HepG2 (cell line): ENCODE data around the gene NRP1. TPM values are rescaled to one million over a fixed set of nuclear protein-coding genes. Genes with fewer than 3 reads are reported as not detected.
A peak's percentile ranks its signal among the peaks of the same experiment; 100 is the strongest.

Experiments used
- CEBPB ChIP-seq: IDR thresholded peaks from 2 replicates; pipeline ENCODE4 v1.6.1; 2011; ENCODE audit warnings: low read depth, low read length, improper control_type of control experiment, borderline replicate concordance
- MAX ChIP-seq: IDR thresholded peaks from 2 replicates; pipeline ENCODE4 v1.6.1; 2012; ENCODE audit warnings: inconsistent platforms
- MED8 ChIP-seq: sonication (generic); formaldehyde crosslinking; IDR thresholded peaks from 2 replicates; pipeline ENCODE4 v1.8.1; 2023; ENCODE audit warnings: mild to moderate bottlenecking, missing genetic modification reagents; ENCODE audit not compliant: insufficient replicate concordance
- MTF1 ChIP-seq: sonication (generic); formaldehyde crosslinking; IDR thresholded peaks from 2 replicates; pipeline ENCODE4 v1.5.0; 2020; ENCODE audit warnings: missing genetic modification reagents
- NAIF1 ChIP-seq: sonication (generic); formaldehyde crosslinking; IDR thresholded peaks from 2 replicates; pipeline ENCODE4 v1.5.0; 2020; ENCODE audit warnings: mild to moderate bottlenecking, missing genetic modification reagents, borderline replicate concordance
- PBX2 ChIP-seq: IDR thresholded peaks from 2 replicates; pipeline ENCODE4 v1.6.1; 2016; ENCODE audit warnings: control low read depth
- PREB ChIP-seq: sonication (generic); formaldehyde crosslinking; IDR thresholded peaks from 2 replicates; pipeline ENCODE4 v1.4.0; 2020; ENCODE audit warnings: missing genetic modification reagents
- TCF12 ChIP-seq, 2 experiments: fragments of 450-650 bp in 1 of 2; sonication (generic) in 1 of 2; formaldehyde crosslinking in 1 of 2; IDR thresholded peaks; 2 replicates each; pipeline versions ENCODE4 v1.6.1 to v1.8.0; 2017 to 2022; ENCODE audit warnings: antibody characterized with exemption in 1 of 2, mild to moderate bottlenecking in 1 of 2, missing genetic modification reagents in 1 of 2, moderate library complexity in 1 of 2
- ZBTB26 ChIP-seq: IDR thresholded peaks from 2 replicates; pipeline ENCODE4 v1.6.1; 2016; ENCODE audit warnings: missing compliant biosample characterization, missing genetic modification reagents, borderline replicate concordance
- ZFAT ChIP-seq: sonication (generic); formaldehyde crosslinking; conservative IDR thresholded peaks from 2 replicates; pipeline ENCODE4 v1.8.1; 2023; ENCODE audit warnings: missing genetic modification reagents, inconsistent platforms
- ZKSCAN5 ChIP-seq: sonication (generic); formaldehyde crosslinking; IDR thresholded peaks from 2 replicates; pipeline ENCODE4 v1.5.1; 2020; ENCODE audit warnings: mild to moderate bottlenecking, missing genetic modification reagents
- ZNF121 ChIP-seq: sonication (generic); formaldehyde crosslinking; IDR thresholded peaks from 2 replicates; pipeline ENCODE4 v1.5.0; 2020; ENCODE audit warnings: mild to moderate bottlenecking, missing genetic modification reagents
- ZNF326 ChIP-seq: sonication (generic); formaldehyde crosslinking; IDR thresholded peaks from 2 replicates; pipeline ENCODE4 v1.4.0; 2020; ENCODE audit warnings: missing genetic modification reagents, borderline replicate concordance
- ZNF562 ChIP-seq: sonication (generic); formaldehyde crosslinking; IDR thresholded peaks from 2 replicates; pipeline ENCODE4 v1.8.0; 2022; ENCODE audit warnings: missing genetic modification reagents, borderline replicate concordance
- ZNF615 ChIP-seq: sonication (generic); formaldehyde crosslinking; IDR thresholded peaks from 2 replicates; pipeline ENCODE4 v1.5.0; 2020; ENCODE audit warnings: mild to moderate bottlenecking, missing genetic modification reagents, borderline replicate concordance
- ZNF737 ChIP-seq: sonication (generic); formaldehyde crosslinking; IDR thresholded peaks from 2 replicates; pipeline ENCODE4 v1.5.0; 2020; ENCODE audit warnings: missing genetic modification reagents, mild to moderate bottlenecking, borderline replicate concordance
- ZNF83 ChIP-seq: sonication (generic); formaldehyde crosslinking; IDR thresholded peaks from 2 replicates; pipeline ENCODE4 v1.4.0; 2020; ENCODE audit warnings: missing genetic modification reagents, mild to moderate bottlenecking, borderline replicate concordance
- ZNF891 ChIP-seq: sonication (generic); formaldehyde crosslinking; IDR thresholded peaks from 2 replicates; pipeline ENCODE4 v1.5.0; 2020; ENCODE audit warnings: mild to moderate bottlenecking, missing genetic modification reagents
- polyA plus RNA-seq, 8 experiments: library from polyadenylated mRNA; depleted of rRNA in 3 of 8; stranded (reverse) in 7 of 8; unstranded in 1 of 8; fragments of >200 nt; fragmentation: Illumina TruSeq in 4 of 8; extraction: Trizol in 4 of 8; gene quantifications; 2 replicates each; pipeline versions ENCODE4 v1.2.1 to v1.2.3, GENCODE V29; 2011 to 2016; ENCODE audit warnings: low read depth in 4 of 8, missing spikeins in 1 of 8, mixed read lengths in 1 of 8; ENCODE audit not compliant: insufficient read depth in 1 of 8
- total RNA-seq, 5 experiments: library from RNA; depleted of rRNA; stranded (reverse); fragments of >200 nt; fragmentation: Illumina TruSeq; extraction: Trizol; gene quantifications; 2 replicates each; pipeline ENCODE4 v1.2.3, GENCODE V29; 2016; ENCODE audit warnings: low read depth in 1 of 5
- TF ChIP-seq, protein P1 (sequence below): sonication (generic); formaldehyde crosslinking; IDR thresholded peaks from 2 replicates; pipeline ENCODE4 v1.5.0; 2020; ENCODE audit warnings: mild to moderate bottlenecking, missing genetic modification reagents
- TF ChIP-seq, protein P2 (sequence below): sonication (generic); formaldehyde crosslinking; IDR thresholded peaks from 2 replicates; pipeline ENCODE4 v1.4.0; 2020; ENCODE audit warnings: mild to moderate bottlenecking, missing genetic modification reagents

NRP1 gene
- total and polyA plus RNA-seq, 2 of the 13 experiments (the other 11 are each of a cell fraction or from before 2014, with no cell fraction given), result 5.3 to 5.8 TPM

- TF ChIP-seq PBX2 (CRISPR knock-in tag), result no peak
- TF ChIP-seq NAIF1 (CRISPR knock-in tag), result 0 out of 2 replicates have a peak, but pooled peaks have one; percentile 78
- TF ChIP-seq ZKSCAN5, result no peak
- no peak for TF ChIP-seq ZNF83 (CRISPR knock-in tag)
- peak; percentile 51; the same call in 1 of the 2 replicates for TF ChIP-seq MAX
- TF ChIP-seq TCF12 (IDR thresholded peaks at IDR 0.05), result no peak
- 0 out of 2 replicates have a peak, but pooled peaks have one; percentile 52 for TF ChIP-seq TCF12 (CRISPR knock-in tag; IDR thresholded peaks at IDR 0.05)
- no peak for TF ChIP-seq MTF1
- no peak for TF ChIP-seq PREB
- TF ChIP-seq, protein P1, sequence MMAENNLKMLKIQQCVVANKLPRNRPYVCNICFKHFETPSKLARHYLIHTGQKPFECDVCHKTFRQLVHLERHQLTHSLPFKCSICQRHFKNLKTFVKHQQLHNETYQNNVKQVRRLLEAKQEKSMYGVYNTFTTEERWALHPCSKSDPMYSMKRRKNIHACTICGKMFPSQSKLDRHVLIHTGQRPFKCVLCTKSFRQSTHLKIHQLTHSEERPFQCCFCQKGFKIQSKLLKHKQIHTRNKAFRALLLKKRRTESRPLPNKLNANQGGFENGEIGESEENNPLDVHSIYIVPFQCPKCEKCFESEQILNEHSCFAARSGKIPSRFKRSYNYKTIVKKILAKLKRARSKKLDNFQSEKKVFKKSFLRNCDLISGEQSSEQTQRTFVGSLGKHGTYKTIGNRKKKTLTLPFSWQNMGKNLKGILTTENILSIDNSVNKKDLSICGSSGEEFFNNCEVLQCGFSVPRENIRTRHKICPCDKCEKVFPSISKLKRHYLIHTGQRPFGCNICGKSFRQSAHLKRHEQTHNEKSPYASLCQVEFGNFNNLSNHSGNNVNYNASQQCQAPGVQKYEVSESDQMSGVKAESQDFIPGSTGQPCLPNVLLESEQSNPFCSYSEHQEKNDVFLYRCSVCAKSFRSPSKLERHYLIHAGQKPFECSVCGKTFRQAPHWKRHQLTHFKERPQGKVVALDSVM, result peak; percentile 66; the same call in 1 of the 2 replicates
- TF ChIP-seq, protein P2, sequence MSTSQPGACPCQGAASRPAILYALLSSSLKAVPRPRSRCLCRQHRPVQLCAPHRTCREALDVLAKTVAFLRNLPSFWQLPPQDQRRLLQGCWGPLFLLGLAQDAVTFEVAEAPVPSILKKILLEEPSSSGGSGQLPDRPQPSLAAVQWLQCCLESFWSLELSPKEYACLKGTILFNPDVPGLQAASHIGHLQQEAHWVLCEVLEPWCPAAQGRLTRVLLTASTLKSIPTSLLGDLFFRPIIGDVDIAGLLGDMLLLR (CRISPR knock-in tag), result no peak
- TF ChIP-seq ZNF121, result peak; percentile 61
- peak; percentile 99 for TF ChIP-seq CEBPB
- TF ChIP-seq ZNF615, result peak; percentile 87; the same call in 1 of the 2 replicates
- no peak for TF ChIP-seq ZNF562
- no peak for TF ChIP-seq ZBTB26
- TF ChIP-seq ZNF891 (CRISPR knock-in tag), result no peak
- no peak for TF ChIP-seq ZNF737
- peak; percentile 72 for TF ChIP-seq MED8
- no peak for TF ChIP-seq ZNF326
- TF ChIP-seq ZFAT (CRISPR knock-in tag), result no peak
Measured at GRCh38 chr10:33155720-33156638, 178.5 kb downstream of the NRP1 start (continued).
